ENCODE results near the gene RBM39. TPM values are rescaled to one million over a fixed set of nuclear protein-coding genes. Genes with fewer than 3 reads are reported as not detected.

The RBM39 gene
- total and polyA plus RNA-seq, 9 of the 15 experiments (the other 6 are each of a cell fraction or from before 2014, with no cell fraction given), result 143 to 319 (median 228) TPM

- TF ChIP-seq ID3 (CRISPR knock-in tag; IDR thresholded peaks at IDR 0.05) (no peak), ID3 (tag; IDR thresholded peaks at IDR 0.05) (no peak), DPF2 (IDR thresholded peaks at IDR 0.05) (no peak), FOXM1 (IDR thresholded peaks at IDR 0.05; ENCODE audit: low read depth) (no peak), FOXM1 (CRISPR knock-in tag; IDR thresholded peaks at IDR 0.05; ENCODE audit: low read depth) (0 out of 2 replicates have a peak, but pooled peaks have one; percentile 48), ELK3 (CRISPR knock-in tag; IDR thresholded peaks at IDR 0.05) (no peak), ZBTB26 (CRISPR knock-in tag; IDR thresholded peaks at IDR 0.05) (no peak), HMGN3 (IDR thresholded peaks at IDR 0.05; ENCODE audit: borderline replicate concordance, extremely low read depth, insufficient read length, low read depth, low read length) (no peak), E2F4 (CRISPR knock-in tag; IDR thresholded peaks at IDR 0.05; ENCODE audit: low read depth) (no peak), FOXA1 (IDR thresholded peaks at IDR 0.05; ENCODE audit: borderline replicate concordance) (no peak), ZNF717 (CRISPR knock-in tag; IDR thresholded peaks at IDR 0.05) (no peak), TEAD2 (tag; IDR thresholded peaks at IDR 0.05) (no peak), E2F3 (CRISPR knock-in tag; IDR thresholded peaks at IDR 0.05) (no peak), DLX4 (CRISPR knock-in tag; IDR thresholded peaks at IDR 0.05) (no peak), ARID4B (CRISPR knock-in tag; IDR thresholded peaks at IDR 0.05) (no peak), CXXC5 (CRISPR knock-in tag; IDR thresholded peaks at IDR 0.05) (no peak), NEUROD1 (IDR thresholded peaks at IDR 0.05; ENCODE audit: borderline replicate concordance, low read depth, low read length, partially characterized antibody) (no peak), RBM15 (IDR thresholded peaks at IDR 0.05; ENCODE audit: insufficient read depth, low read length) (no peak), ZKSCAN3 (CRISPR knock-in tag; IDR thresholded peaks at IDR 0.05) (no peak)
Measured at GRCh38 chr20:35663516-35664465, 78.3 kb downstream of the RBM39 start (continued).
